KMS-11 (cell line): ENCODE results near the gene SBK1.

Experiments
- H2AFZ ChIP-seq: fragments of 200-600 bp; sonication (generic); 2 replicates; pipeline ENCODE4 v1.6.1; 2016; ENCODE audit warnings: antibody characterized with exemption, mixed run types, low read depth
- H3K27ac ChIP-seq: fragments of 200-600 bp; sonication (generic); 2 replicates; pipeline ENCODE4 v1.6.1; 2016; ENCODE audit warnings: mild to moderate bottlenecking, mixed run types
- H3K27me3 ChIP-seq: fragments of 200-600 bp; sonication (generic); 2 replicates; pipeline ENCODE4 v1.6.1; 2017; ENCODE audit warnings: mild to moderate bottlenecking, low read depth, mixed run types, moderate library complexity; ENCODE audit not compliant: insufficient read depth
- H3K36me3 ChIP-seq: fragments of 200-600 bp; sonication (generic); 2 replicates; pipeline ENCODE4 v1.6.1; 2017; ENCODE audit warnings: mild to moderate bottlenecking, mixed run types; ENCODE audit not compliant: insufficient read depth
- H3K4me1 ChIP-seq: fragments of 200-600 bp; sonication (generic); 2 replicates; pipeline ENCODE4 v1.6.1; 2016; ENCODE audit warnings: mild to moderate bottlenecking, low read depth, mixed run types; ENCODE audit not compliant: poor library complexity, severe bottlenecking
- H3K4me2 ChIP-seq: fragments of 200-600 bp; sonication (generic); 2 replicates; pipeline ENCODE4 v1.7.0; 2016; ENCODE audit warnings: mild to moderate bottlenecking, mixed run types
- H3K4me3 ChIP-seq: fragments of 200-600 bp; sonication (generic); IDR thresholded peaks from 2 replicates; pipeline ENCODE4 v1.6.1; 2017; ENCODE audit warnings: low read depth, low read length, mixed read lengths; ENCODE audit not compliant: insufficient read depth
- H3K79me2 ChIP-seq: fragments of 200-600 bp; sonication (generic); 2 replicates; pipeline ENCODE4 v1.6.1; 2016; ENCODE audit warnings: low read depth, mixed run types; ENCODE audit not compliant: insufficient read depth
- H3K9ac ChIP-seq: fragments of 200-600 bp; sonication (generic); 2 replicates; pipeline ENCODE4 v1.6.1; 2016; ENCODE audit warnings: mild to moderate bottlenecking, mixed run types
- H4K20me1 ChIP-seq: fragments of 200-600 bp; sonication (generic); 2 replicates; pipeline ENCODE4 v1.6.1; 2016; ENCODE audit warnings: mild to moderate bottlenecking, mixed run types; ENCODE audit not compliant: insufficient read depth
- CTCF ChIP-seq: fragments of 200-600 bp; sonication (generic); conservative IDR thresholded peaks from 2 replicates; pipeline ENCODE4 v1.6.1; 2017; ENCODE audit warnings: low read depth, mild to moderate bottlenecking, antibody characterized with exemption, low read length, moderate library complexity, mixed read lengths

The SBK1 gene

GRCh38 chr16:28292731-28293600 is 641 bp downstream of the SBK1 start:
- no peak for TF ChIP-seq CTCF
- Histone ChIP-seq H3K4me3 (no peak overlapping the region), H3K79me2 (no peaks in the 10 kb centered on the region), H3K4me2 (peak overlapping the region; percentile 94), H3K9ac (no peak overlapping the region), H4K20me1 (no peaks in the 10 kb centered on the region), H3K27me3 (peaks cover 42% of the 10 kb centered on the region), H2AFZ (peak overlapping the region; percentile 84; the same call in 1 of the 2 replicates), H3K36me3 (no peaks in the 10 kb centered on the region), H3K4me1 (peaks cover 12% of the 10 kb centered on the region), H3K27ac (no peak overlapping the region)

- H4K20me1 ChIP-seq, result no peaks in the 10 kb centered on the region
- H3K4me1 ChIP-seq, result peaks cover 12% of the 10 kb centered on the region
- H3K36me3 ChIP-seq, result no peaks in the 10 kb centered on the region
- H3K4me3 ChIP-seq, result no peak overlapping the region
- peaks cover 45% of the 10 kb centered on the region for H3K27me3 ChIP-seq
- H2AFZ ChIP-seq, result no peak overlapping the region
- no peaks in the 10 kb centered on the region for H3K79me2 ChIP-seq
- H3K27ac ChIP-seq, result no peak overlapping the region
- no peak overlapping the region for H3K9ac ChIP-seq
- TF ChIP-seq CTCF, result no peak
- no peak overlapping the region; the same call in 1 of the 2 replicates for H3K4me2 ChIP-seq
These were observed 1.3 kb downstream of the SBK1 start for GRCh38 chr16:28293601-28293960.

- no peak overlapping the region for H3K4me2 ChIP-seq
- H3K36me3 ChIP-seq, result no peaks in the 10 kb centered on the region
- peaks cover 12% of the 10 kb centered on the region for H3K4me1 ChIP-seq
- H3K79me2 ChIP-seq, result no peaks in the 10 kb centered on the region
- H4K20me1 ChIP-seq, result no peaks in the 10 kb centered on the region
- H3K27me3 ChIP-seq, result peaks cover 51% of the 10 kb centered on the region
- H2AFZ ChIP-seq, result no peak overlapping the region
- H3K27ac ChIP-seq, result no peak overlapping the region
- no peak overlapping the region for H3K4me3 ChIP-seq
- no peak for TF ChIP-seq CTCF
- no peak overlapping the region for H3K9ac ChIP-seq
These were observed 1.9 kb downstream of the SBK1 start for GRCh38 chr16:28294201-28294600.

- H3K27me3 ChIP-seq, result peaks cover 57% of the 10 kb centered on the region
- H3K27ac ChIP-seq, result no peak overlapping the region
- no peaks in the 10 kb centered on the region; the same call in 1 of the 2 replicates for H4K20me1 ChIP-seq
- H2AFZ ChIP-seq, result no peak overlapping the region
- H3K9ac ChIP-seq, result no peak overlapping the region
- H3K79me2 ChIP-seq, result no peaks in the 10 kb centered on the region
- H3K4me2 ChIP-seq, result no peak overlapping the region
- H3K4me1 ChIP-seq, result peaks cover 12% of the 10 kb centered on the region
- no peak overlapping the region for H3K4me3 ChIP-seq
- H3K36me3 ChIP-seq, result no peaks in the 10 kb centered on the region
- TF ChIP-seq CTCF, result no peak
These were observed 3.0 kb downstream of the SBK1 start for GRCh38 chr16:28295276-28295675.
